HG02759 (cell line): Measurements from ENCODE around the gene FLT1.

Experiments
- ATAC-seq: cut with Tn5 transposase; IDR thresholded peaks from one replicate; pipeline ENCODE4 v1.9.1; 2021; ENCODE audit warnings: mild to moderate bottlenecking, moderate library complexity; ENCODE audit not compliant: unreplicated experiment

The FLT1 gene

GRCh38 chr13:28529836-28530235 lies 34.9 kb upstream of the FLT1 start:
- ATAC-seq = no peak

GRCh38 chr13:28528848-28529247 lies 33.9 kb upstream of the FLT1 start:
- no peak for ATAC-seq

GRCh38 chr13:28528388-28528787 lies 33.5 kb upstream of the FLT1 start:
- ATAC-seq = no peak

GRCh38 chr13:28527629-28528028 lies 32.7 kb upstream of the FLT1 start:
- no peak for ATAC-seq

- no peak for ATAC-seq
Observed at GRCh38 chr13:28526876-28527275, 31.9 kb upstream of the FLT1 start.

- no peak for ATAC-seq
Observed at GRCh38 chr13:28522871-28523270, 27.9 kb upstream of the FLT1 start.

- no peak for ATAC-seq
Observed at GRCh38 chr13:28513745-28514144, 18.8 kb upstream of the FLT1 start.

GRCh38 chr13:28510542-28510941 lies 15.6 kb upstream of the FLT1 start:
- ATAC-seq = no peak

GRCh38 chr13:28510066-28510465 lies 15.1 kb upstream of the FLT1 start:
- ATAC-seq = no peak

- no peak for ATAC-seq
Observed at GRCh38 chr13:28505543-28506135, 10.7 kb upstream of the FLT1 start.

GRCh38 chr13:28503182-28503967 lies 8.4 kb upstream of the FLT1 start:
- no peak for ATAC-seq

GRCh38 chr13:28501547-28501946 lies 6.6 kb upstream of the FLT1 start:
- ATAC-seq = no peak

- ATAC-seq = no peak
Observed at GRCh38 chr13:28499609-28500008, 4.7 kb upstream of the FLT1 start.

GRCh38 chr13:28498481-28499115 lies 3.7 kb upstream of the FLT1 start:
- ATAC-seq = no peak

GRCh38 chr13:28497143-28497876 lies 2.4 kb upstream of the FLT1 start:
- no peak for ATAC-seq

- ATAC-seq = no peak
Observed at GRCh38 chr13:28496188-28496564, 1.2 kb upstream of the FLT1 start.

GRCh38 chr13:28495538-28496187 lies 735 bp upstream of the FLT1 start:
- ATAC-seq = no peak

GRCh38 chr13:28494504-28494777 lies 487 bp downstream of the FLT1 start:
- ATAC-seq = peak; percentile 24

GRCh38 chr13:28493740-28494503 lies 1.0 kb downstream of the FLT1 start:
- peak; percentile 27 for ATAC-seq

GRCh38 chr13:28492569-28493367 lies 2.2 kb downstream of the FLT1 start:
- no peak for ATAC-seq
